ENCODE measurements around the gene ENPP3. TPM values are rescaled to one million over a fixed set of nuclear protein-coding genes. Genes with fewer than 3 reads are reported as not detected.

The ENPP3 gene
- total and polyA plus RNA-seq, 2 experiments from 2014 or later = not detected

GRCh38 chr6:131717836-131718542 is 80.9 kb downstream of the ENPP3 start:
- H3K9me3 Mint-ChIP-seq = no peaks in the 10 kb centered on the region
- Histone ChIP-seq H3K4me1 (ENCODE audit: insufficient read depth) (no peaks in the 10 kb centered on the region), H2AFZ (no peak overlapping the region), H3K4me2 (no peak overlapping the region), H3K79me2 (replicated peaks; ENCODE audit: insufficient read depth) (no peaks in the 10 kb centered on the region), H3K27ac (ENCODE audit: low read depth) (no peak overlapping the region), H3F3A (replicated peaks; ENCODE audit: low read depth) (no peaks in the 10 kb centered on the region), H3K27me3 (ENCODE audit: insufficient read depth) (no peaks in the 10 kb centered on the region), H3K9me2 (ENCODE audit: insufficient read depth) (no peaks in the 10 kb centered on the region), H3K36me3 (ENCODE audit: insufficient read depth) (no peaks in the 10 kb centered on the region), H3K4me3 (no peak overlapping the region), H4K20me1 (replicated peaks; ENCODE audit: insufficient read depth) (no peaks in the 10 kb centered on the region)
- TF ChIP-seq ZNF462 (CRISPR knock-in tag; IDR thresholded peaks at IDR 0.05) (no peak), EZH2 (IDR thresholded peaks at IDR 0.05; ENCODE audit: low read depth, unreplicated experiment) (no peak), CREB1 (CRISPR knock-in tag; IDR thresholded peaks at IDR 0.05; ENCODE audit: low read depth) (no peak), NANOG (IDR thresholded peaks at IDR 0.05; ENCODE audit: borderline replicate concordance) (no peak), STAT1 (IDR thresholded peaks at IDR 0.05; ENCODE audit: unreplicated experiment) (no peak), CTCF (conservative IDR thresholded peaks at IDR 0.05; ENCODE audit: low read depth in 2 of 2) (no peak), ZNF331 (CRISPR knock-in tag; IDR thresholded peaks at IDR 0.05; ENCODE audit: low read depth) (no peak)
- ATAC-seq = no peak
- H3K36me3 Mint-ChIP-seq (ENCODE audit: low read depth) = no peaks in the 10 kb centered on the region
- H3K4me1 Mint-ChIP-seq = no peaks in the 10 kb centered on the region
- H3K4me3 Mint-ChIP-seq = no peak overlapping the region
- peaks cover 3% of the 10 kb centered on the region for H3K27me3 Mint-ChIP-seq (ENCODE audit: insufficient read depth, low read depth, poor library complexity)
- H3K27ac Mint-ChIP-seq = no peak overlapping the region
- no peak for DNase-seq (ENCODE audit: low spot score)
